NCI-H226 (cell line): ENCODE data around the gene CYP3A4.
"Not testable (repeated sequence)": the region's sequence is repeated elsewhere in the genome, so short reads cannot be mapped to it uniquely, and the experiment has no call there.

Experiments
- DNase-seq: peaks from one replicate; pipeline ENCODE4 v3.0.0-alpha.2; 2015

Gene CYP3A4

GRCh38 chr7:99751322-99752052 lies 32.5 kb downstream of the CYP3A4 start:
- not testable (repeated sequence) for DNase-seq

GRCh38 chr7:99748846-99749579 lies 35.0 kb downstream of the CYP3A4 start:
- no peak for DNase-seq

- not testable (repeated sequence) for DNase-seq
These were observed 37.1 kb downstream of the CYP3A4 start for GRCh38 chr7:99746915-99747314.

- not testable (repeated sequence) for DNase-seq
These were observed 38.6 kb downstream of the CYP3A4 start for GRCh38 chr7:99745395-99745794.

GRCh38 chr7:99742737-99743394 lies 41.1 kb downstream of the CYP3A4 start:
- DNase-seq: no peak

- DNase-seq: no peak
These were observed 42.6 kb downstream of the CYP3A4 start for GRCh38 chr7:99741441-99741795.

GRCh38 chr7:99740573-99741440 lies 43.2 kb downstream of the CYP3A4 start:
- DNase-seq: peak; percentile 68

- no peak for DNase-seq
These were observed 44.0 kb downstream of the CYP3A4 start for GRCh38 chr7:99739699-99740572.

- peak; percentile 19 for DNase-seq
These were observed 46.3 kb downstream of the CYP3A4 start for GRCh38 chr7:99737726-99738125.

- not testable (repeated sequence) for DNase-seq
These were observed 47.3 kb downstream of the CYP3A4 start for GRCh38 chr7:99736667-99737066.

- DNase-seq: peak; percentile 80
These were observed 49.0 kb downstream of the CYP3A4 start, which contains the start of gene CYP3A7 for GRCh38 chr7:99734987-99735386. CYP3A7 (minus strand) TSS chr7:99735196; CDS start chr7:99735093, 103 bp downstream.

GRCh38 chr7:99733448-99733847 lies 50.5 kb downstream of the CYP3A4 start:
- no peak for DNase-seq

- DNase-seq: no peak
These were observed 51.0 kb downstream of the CYP3A4 start for GRCh38 chr7:99733003-99733402.

GRCh38 chr7:99731638-99732374 lies 52.2 kb downstream of the CYP3A4 start:
- DNase-seq: no peak

- no peak for DNase-seq
These were observed 53.0 kb downstream of the CYP3A4 start for GRCh38 chr7:99730992-99731391.

GRCh38 chr7:99730238-99730810 lies 53.7 kb downstream of the CYP3A4 start:
- DNase-seq: no peak

GRCh38 chr7:99729486-99730237 lies 54.3 kb downstream of the CYP3A4 start:
- DNase-seq: peak; percentile 42

GRCh38 chr7:99728615-99729014 lies 55.4 kb downstream of the CYP3A4 start:
- no peak for DNase-seq

- not testable (repeated sequence) for DNase-seq
These were observed 60.8 kb downstream of the CYP3A4 start for GRCh38 chr7:99723201-99723600.
